Measurements from ENCODE around the gene FOXO1. TPM values are rescaled to one million over a fixed set of nuclear protein-coding genes. Genes with fewer than 3 reads are reported as not detected.

FOXO1 gene
- total and polyA plus RNA-seq, 2 of the 13 experiments (the other 11 are each of a cell fraction or from before 2014, with no cell fraction given): 8.1 to 13.1 TPM

DNA sequence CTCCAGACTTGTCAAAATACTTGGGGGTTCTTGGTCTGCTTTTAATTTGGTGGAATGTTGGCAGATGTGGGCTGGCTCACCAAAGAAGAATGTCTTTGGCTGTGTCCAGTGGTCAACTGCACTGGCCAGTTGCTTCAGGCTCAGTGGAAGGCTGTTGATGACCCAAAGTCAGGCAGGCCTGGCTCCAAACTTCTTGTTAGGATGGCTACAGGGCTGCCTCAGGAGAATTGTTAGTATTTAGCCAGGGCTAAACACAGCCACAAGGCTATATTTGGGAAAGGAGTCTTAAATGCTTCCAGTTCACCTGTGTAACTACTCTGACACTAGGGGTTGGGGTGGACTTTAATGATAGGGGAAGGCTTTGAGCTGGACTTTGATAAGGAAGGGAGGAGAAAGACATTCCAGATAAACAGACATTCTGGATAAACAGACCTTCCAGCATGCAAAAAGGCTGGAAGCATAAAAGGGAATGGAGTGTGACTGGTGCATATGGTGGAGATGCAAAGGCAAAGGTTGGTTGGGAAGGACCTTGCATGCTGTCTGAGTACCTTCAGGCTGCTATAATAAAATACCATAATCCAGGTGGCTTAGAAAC lies 116.8 kb downstream of the FOXO1 start (continued):
- TF ChIP-seq MIXL1 (CRISPR knock-in tag; IDR thresholded peaks at IDR 0.05) (0 out of 2 replicates have a peak, but pooled peaks have one; percentile 40), TEAD3 (CRISPR knock-in tag; optimal IDR thresholded peaks at IDR 0.05; ENCODE audit: borderline replicate concordance) (peak; percentile 68), ZNF253 (CRISPR knock-in tag; IDR thresholded peaks at IDR 0.05; ENCODE audit: borderline replicate concordance) (no peak), FOXP1 (IDR thresholded peaks at IDR 0.05) (no peak), FOXP1 (CRISPR knock-in tag; IDR thresholded peaks at IDR 0.05) (peak; percentile 58; the same call in 1 of the 2 replicates), TARDBP (CRISPR knock-in tag; IDR thresholded peaks at IDR 0.05) (peak; percentile 35; the same call in 1 of the 2 replicates), ZNF331 (CRISPR knock-in tag; IDR thresholded peaks at IDR 0.05) (peak; percentile 42; the same call in 1 of the 2 replicates), GFI1 (CRISPR knock-in tag; IDR thresholded peaks at IDR 0.05; ENCODE audit: borderline replicate concordance) (0 out of 2 replicates have a peak, but pooled peaks have one; percentile 15), ZNF12 (CRISPR knock-in tag; IDR thresholded peaks at IDR 0.05) (peak; percentile 68; the same call in 1 of the 2 replicates), POGZ (CRISPR knock-in tag; IDR thresholded peaks at IDR 0.05) (peak; percentile 52; the same call in 1 of the 2 replicates), GATAD2A (CRISPR knock-in tag; IDR thresholded peaks at IDR 0.05) (0 out of 2 replicates have a peak, but pooled peaks have one; percentile 15), SRF (IDR thresholded peaks at IDR 0.05; ENCODE audit: low read depth, low read length) (peak; percentile 82; the same call in 1 of the 2 replicates), IRF2 (CRISPR knock-in tag; IDR thresholded peaks at IDR 0.05) (peak; percentile 27; the same call in 1 of the 2 replicates), KDM5B (CRISPR knock-in tag; IDR thresholded peaks at IDR 0.05; ENCODE audit: borderline replicate concordance) (no peak), NR2F6 (IDR thresholded peaks at IDR 0.05) (no peak), NR2F6 (CRISPR knock-in tag; IDR thresholded peaks at IDR 0.05) (peak; percentile 40), ZNF644 (CRISPR knock-in tag; IDR thresholded peaks at IDR 0.05; ENCODE audit: low read depth) (peak; percentile 86)
- TF ChIP-seq, protein P1, sequence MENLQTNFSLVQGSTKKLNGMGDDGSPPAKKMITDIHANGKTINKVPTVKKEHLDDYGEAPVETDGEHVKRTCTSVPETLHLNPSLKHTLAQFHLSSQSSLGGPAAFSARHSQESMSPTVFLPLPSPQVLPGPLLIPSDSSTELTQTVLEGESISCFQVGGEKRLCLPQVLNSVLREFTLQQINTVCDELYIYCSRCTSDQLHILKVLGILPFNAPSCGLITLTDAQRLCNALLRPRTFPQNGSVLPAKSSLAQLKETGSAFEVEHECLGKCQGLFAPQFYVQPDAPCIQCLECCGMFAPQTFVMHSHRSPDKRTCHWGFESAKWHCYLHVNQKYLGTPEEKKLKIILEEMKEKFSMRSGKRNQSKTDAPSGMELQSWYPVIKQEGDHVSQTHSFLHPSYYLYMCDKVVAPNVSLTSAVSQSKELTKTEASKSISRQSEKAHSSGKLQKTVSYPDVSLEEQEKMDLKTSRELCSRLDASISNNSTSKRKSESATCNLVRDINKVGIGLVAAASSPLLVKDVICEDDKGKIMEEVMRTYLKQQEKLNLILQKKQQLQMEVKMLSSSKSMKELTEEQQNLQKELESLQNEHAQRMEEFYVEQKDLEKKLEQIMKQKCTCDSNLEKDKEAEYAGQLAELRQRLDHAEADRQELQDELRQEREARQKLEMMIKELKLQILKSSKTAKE (CRISPR knock-in tag; IDR thresholded peaks at IDR 0.05; ENCODE audit: borderline replicate concordance): no peak
- TF ChIP-seq, protein P2, sequence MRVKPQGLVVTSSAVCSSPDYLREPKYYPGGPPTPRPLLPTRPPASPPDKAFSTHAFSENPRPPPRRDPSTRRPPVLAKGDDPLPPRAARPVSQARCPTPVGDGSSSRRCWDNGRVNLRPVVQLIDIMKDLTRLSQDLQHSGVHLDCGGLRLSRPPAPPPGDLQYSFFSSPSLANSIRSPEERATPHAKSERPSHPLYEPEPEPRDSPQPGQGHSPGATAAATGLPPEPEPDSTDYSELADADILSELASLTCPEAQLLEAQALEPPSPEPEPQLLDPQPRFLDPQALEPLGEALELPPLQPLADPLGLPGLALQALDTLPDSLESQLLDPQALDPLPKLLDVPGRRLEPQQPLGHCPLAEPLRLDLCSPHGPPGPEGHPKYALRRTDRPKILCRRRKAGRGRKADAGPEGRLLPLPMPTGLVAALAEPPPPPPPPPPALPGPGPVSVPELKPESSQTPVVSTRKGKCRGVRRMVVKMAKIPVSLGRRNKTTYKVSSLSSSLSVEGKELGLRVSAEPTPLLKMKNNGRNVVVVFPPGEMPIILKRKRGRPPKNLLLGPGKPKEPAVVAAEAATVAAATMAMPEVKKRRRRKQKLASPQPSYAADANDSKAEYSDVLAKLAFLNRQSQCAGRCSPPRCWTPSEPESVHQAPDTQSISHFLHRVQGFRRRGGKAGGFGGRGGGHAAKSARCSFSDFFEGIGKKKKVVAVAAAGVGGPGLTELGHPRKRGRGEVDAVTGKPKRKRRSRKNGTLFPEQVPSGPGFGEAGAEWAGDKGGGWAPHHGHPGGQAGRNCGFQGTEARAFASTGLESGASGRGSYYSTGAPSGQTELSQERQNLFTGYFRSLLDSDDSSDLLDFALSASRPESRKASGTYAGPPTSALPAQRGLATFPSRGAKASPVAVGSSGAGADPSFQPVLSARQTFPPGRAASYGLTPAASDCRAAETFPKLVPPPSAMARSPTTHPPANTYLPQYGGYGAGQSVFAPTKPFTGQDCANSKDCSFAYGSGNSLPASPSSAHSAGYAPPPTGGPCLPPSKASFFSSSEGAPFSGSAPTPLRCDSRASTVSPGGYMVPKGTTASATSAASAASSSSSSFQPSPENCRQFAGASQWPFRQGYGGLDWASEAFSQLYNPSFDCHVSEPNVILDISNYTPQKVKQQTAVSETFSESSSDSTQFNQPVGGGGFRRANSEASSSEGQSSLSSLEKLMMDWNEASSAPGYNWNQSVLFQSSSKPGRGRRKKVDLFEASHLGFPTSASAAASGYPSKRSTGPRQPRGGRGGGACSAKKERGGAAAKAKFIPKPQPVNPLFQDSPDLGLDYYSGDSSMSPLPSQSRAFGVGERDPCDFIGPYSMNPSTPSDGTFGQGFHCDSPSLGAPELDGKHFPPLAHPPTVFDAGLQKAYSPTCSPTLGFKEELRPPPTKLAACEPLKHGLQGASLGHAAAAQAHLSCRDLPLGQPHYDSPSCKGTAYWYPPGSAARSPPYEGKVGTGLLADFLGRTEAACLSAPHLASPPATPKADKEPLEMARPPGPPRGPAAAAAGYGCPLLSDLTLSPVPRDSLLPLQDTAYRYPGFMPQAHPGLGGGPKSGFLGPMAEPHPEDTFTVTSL (CRISPR knock-in tag; IDR thresholded peaks at IDR 0.05; ENCODE audit: borderline replicate concordance): peak; percentile 50; the same call in 1 of the 2 replicates
- TF ChIP-seq, protein P3, sequence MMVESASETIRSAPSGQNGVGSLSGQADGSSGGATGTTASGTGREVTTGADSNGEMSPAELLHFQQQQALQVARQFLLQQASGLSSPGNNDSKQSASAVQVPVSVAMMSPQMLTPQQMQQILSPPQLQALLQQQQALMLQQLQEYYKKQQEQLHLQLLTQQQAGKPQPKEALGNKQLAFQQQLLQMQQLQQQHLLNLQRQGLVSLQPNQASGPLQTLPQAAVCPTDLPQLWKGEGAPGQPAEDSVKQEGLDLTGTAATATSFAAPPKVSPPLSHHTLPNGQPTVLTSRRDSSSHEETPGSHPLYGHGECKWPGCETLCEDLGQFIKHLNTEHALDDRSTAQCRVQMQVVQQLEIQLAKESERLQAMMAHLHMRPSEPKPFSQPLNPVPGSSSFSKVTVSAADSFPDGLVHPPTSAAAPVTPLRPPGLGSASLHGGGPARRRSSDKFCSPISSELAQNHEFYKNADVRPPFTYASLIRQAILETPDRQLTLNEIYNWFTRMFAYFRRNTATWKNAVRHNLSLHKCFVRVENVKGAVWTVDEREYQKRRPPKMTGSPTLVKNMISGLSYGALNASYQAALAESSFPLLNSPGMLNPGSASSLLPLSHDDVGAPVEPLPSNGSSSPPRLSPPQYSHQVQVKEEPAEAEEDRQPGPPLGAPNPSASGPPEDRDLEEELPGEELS (CRISPR knock-in tag; IDR thresholded peaks at IDR 0.05): peak; percentile 83
- TF ChIP-seq, protein P4, sequence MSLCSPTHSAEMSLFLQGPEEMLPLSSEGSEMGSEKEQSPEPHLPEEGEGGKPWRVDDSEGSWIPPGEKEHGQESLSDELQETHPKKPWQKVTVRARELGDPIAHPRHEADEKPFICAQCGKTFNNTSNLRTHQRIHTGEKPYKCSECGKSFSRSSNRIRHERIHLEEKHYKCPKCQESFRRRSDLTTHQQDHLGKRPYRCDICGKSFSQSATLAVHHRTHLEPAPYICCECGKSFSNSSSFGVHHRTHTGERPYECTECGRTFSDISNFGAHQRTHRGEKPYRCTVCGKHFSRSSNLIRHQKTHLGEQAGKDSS (CRISPR knock-in tag; IDR thresholded peaks at IDR 0.05; ENCODE audit: borderline replicate concordance, low read depth): no peak
